Thoracic aorta (tissue), 2 donors: ENCODE measurements around the gene OR2W3. TPM values are rescaled to one million over a fixed set of nuclear protein-coding genes. Genes with fewer than 3 reads are reported as not detected.
A peak's percentile ranks its signal among the peaks of the same experiment; 100 is the strongest.

Experiments used
- ATAC-seq: fragments of 150-250 bp; one replicate; pipeline ENCODE4 v1.8.0; 2017; ENCODE audit warnings: low read depth; ENCODE audit not compliant: insufficient number of reproducible peaks, low FRiP score
- DNase-seq: peaks from one replicate; pipeline ENCODE4 v3.0.0-alpha.2; 2020; ENCODE audit warnings: low spot score
- H3K27ac ChIP-seq, 2 donors: fragments of 200-600 bp; sonication (generic); 1 replicate in 1 of 2; 2 replicates in 1 of 2; pipeline ENCODE4 v1.5.1; 2016; ENCODE audit warnings: mild to moderate bottlenecking in 2 of 2, moderate library complexity in 2 of 2
- H3K27me3 ChIP-seq: fragments of 200-600 bp; sonication (generic); replicated peaks from 2 replicates; pipeline ENCODE4 v1.6.0; 2016; ENCODE audit warnings: mild to moderate bottlenecking; ENCODE audit not compliant: insufficient read depth
- H3K36me3 ChIP-seq: fragments of 200-600 bp; sonication (generic); one replicate; pipeline ENCODE4 v1.5.1; 2016
- H3K4me1 ChIP-seq, 2 donors: fragments of 200-600 bp; sonication (generic); 1 replicate in 1 of 2; 2 replicates in 1 of 2; pipeline versions ENCODE4 v1.5.1 to v1.6.0; 2016; ENCODE audit warnings: low read depth in 2 of 2, mild to moderate bottlenecking in 1 of 2; ENCODE audit not compliant: control insufficient read depth in 1 of 2
- H3K4me3 ChIP-seq: fragments of 200-600 bp; sonication (generic); 2 replicates; pipeline ENCODE4 v1.5.1; 2016; ENCODE audit warnings: mild to moderate bottlenecking
- H3K9me3 ChIP-seq: fragments of 200-600 bp; sonication (generic); 2 replicates; pipeline ENCODE4 v1.5.1; 2016
- total RNA-seq, 2 donors: library from RNA; depleted of rRNA; stranded (reverse); fragments of >200 nt; gene quantifications; one replicate each; pipeline versions ENCODE4 v1.1.0 to v1.2.3, GENCODE V29; 2016
- TF ChIP-seq, protein P1 (sequence below): fragments of 200-600 bp; sonication (generic); IDR thresholded peaks from one replicate; pipeline ENCODE4 v1.5.1; 2019; ENCODE audit warnings: antibody characterized with exemption

The OR2W3 gene
- total RNA-seq, 2 donors from 2014 or later, result not detected

GRCh38 chr1:247905181-247905580 is 9.8 kb downstream of the OR2W3 start:
- H3K4me3 ChIP-seq, result no peak overlapping the region
- DNase-seq (no peak), ATAC-seq (no peak)
- H3K4me1 ChIP-seq, result no peaks in the 10 kb centered on the region
- no peaks in the 10 kb centered on the region for H3K36me3 ChIP-seq
- TF ChIP-seq, protein P1, sequence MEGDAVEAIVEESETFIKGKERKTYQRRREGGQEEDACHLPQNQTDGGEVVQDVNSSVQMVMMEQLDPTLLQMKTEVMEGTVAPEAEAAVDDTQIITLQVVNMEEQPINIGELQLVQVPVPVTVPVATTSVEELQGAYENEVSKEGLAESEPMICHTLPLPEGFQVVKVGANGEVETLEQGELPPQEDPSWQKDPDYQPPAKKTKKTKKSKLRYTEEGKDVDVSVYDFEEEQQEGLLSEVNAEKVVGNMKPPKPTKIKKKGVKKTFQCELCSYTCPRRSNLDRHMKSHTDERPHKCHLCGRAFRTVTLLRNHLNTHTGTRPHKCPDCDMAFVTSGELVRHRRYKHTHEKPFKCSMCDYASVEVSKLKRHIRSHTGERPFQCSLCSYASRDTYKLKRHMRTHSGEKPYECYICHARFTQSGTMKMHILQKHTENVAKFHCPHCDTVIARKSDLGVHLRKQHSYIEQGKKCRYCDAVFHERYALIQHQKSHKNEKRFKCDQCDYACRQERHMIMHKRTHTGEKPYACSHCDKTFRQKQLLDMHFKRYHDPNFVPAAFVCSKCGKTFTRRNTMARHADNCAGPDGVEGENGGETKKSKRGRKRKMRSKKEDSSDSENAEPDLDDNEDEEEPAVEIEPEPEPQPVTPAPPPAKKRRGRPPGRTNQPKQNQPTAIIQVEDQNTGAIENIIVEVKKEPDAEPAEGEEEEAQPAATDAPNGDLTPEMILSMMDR, result no peak
- no peaks in the 10 kb centered on the region for H3K27me3 ChIP-seq
- H3K9me3 ChIP-seq, result no peaks in the 10 kb centered on the region
- no peak overlapping the region for H3K27ac ChIP-seq

DNA sequence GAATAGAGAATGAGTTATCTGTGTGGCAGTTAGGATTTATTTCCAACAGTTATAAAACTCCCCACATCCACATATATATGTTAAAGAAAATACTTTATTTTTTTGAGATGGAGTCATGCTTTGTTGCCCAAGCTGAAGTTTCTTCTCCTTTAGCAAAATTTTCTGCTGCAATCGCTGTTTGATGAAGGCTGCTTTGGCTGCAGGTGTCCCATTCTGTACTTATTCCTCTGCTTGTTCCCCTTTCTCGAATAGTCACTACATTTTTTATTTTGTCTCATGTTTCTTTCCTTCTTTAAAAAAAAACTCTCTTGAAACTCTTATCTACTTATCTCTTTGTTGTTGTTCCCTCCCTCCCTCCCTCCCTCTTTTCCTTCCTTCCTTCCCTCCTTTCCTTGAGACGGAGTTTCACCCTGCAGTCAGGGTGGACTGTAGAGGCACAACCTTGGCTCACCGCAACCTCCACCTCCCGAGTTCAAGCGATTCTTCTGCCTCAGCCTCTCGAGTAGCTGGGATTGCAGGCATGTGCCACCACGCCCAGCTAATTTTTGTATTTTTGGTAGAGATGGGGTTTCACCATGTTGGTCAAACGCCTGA is 10.6 kb downstream of the OR2W3 start:
- no peak overlapping the region for H3K27ac ChIP-seq
- DNase-seq (no peak), ATAC-seq (no peak)
- H3K4me1 ChIP-seq, result no peaks in the 10 kb centered on the region
- H3K27me3 ChIP-seq, result no peaks in the 10 kb centered on the region
- TF ChIP-seq, protein P1, result no peak
- H3K36me3 ChIP-seq, result no peaks in the 10 kb centered on the region
- H3K4me3 ChIP-seq, result peak overlapping the region; percentile 66
- no peaks in the 10 kb centered on the region for H3K9me3 ChIP-seq

GRCh38 chr1:247906504-247907047 is 11.2 kb downstream of the OR2W3 start:
- peak overlapping the region; percentile 66 for H3K4me3 ChIP-seq
- ATAC-seq (no peak), DNase-seq (no peak)
- H3K27ac ChIP-seq, result no peak overlapping the region
- H3K36me3 ChIP-seq, result no peaks in the 10 kb centered on the region
- no peaks in the 10 kb centered on the region for H3K9me3 ChIP-seq
- H3K4me1 ChIP-seq, result no peaks in the 10 kb centered on the region
- TF ChIP-seq, protein P1, result no peak
- no peaks in the 10 kb centered on the region for H3K27me3 ChIP-seq

DNA sequence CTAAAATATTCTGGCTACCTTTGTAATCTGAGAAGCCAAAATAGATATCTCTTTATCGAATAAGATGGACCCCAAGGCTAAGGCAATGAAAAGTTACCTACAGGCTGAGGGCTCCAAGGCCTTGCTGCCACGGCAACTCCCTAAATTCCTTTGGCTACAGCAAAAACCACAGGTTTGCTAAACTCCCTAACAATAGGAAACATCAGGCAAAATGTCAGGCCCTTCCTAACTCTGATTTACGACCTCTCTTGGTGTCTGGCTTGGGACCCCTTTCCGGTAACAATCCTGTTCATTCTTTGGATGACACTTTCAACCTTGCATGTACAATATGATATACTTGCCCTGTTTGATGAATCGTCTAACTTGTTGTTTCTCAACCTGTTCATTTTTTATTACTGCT is 13.4 kb downstream of the OR2W3 start:
- DNase-seq (no peak), ATAC-seq (no peak)
- TF ChIP-seq, protein P1, result no peak
- Histone ChIP-seq H3K27me3 (no peaks in the 10 kb centered on the region), H3K27ac (no peak overlapping the region), H3K36me3 (no peaks in the 10 kb centered on the region), H3K4me3 (no peak overlapping the region), H3K4me1 (no peaks in the 10 kb centered on the region), H3K9me3 (no peaks in the 10 kb centered on the region)

DNA sequence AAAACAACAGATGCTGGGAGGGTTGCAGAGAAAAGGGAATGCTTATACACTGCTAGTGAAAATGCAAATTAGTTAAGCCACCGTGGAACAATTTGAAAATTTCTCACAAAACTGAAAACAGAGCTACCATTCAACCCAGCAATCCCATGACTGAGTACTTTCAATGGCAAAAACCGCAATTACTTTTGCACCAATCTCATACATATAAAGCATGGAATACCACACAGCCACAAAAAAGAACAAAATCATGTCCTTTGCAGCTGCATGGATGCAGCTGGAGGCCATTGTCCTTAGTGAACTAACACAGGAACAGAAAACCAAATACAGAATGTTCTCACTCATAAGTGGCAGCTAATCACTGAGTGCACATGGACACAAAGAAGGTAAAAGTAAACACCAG is 18.4 kb downstream of the OR2W3 start:
- TF ChIP-seq, protein P1, result no peak
- no peaks in the 10 kb centered on the region for H3K9me3 ChIP-seq
- no peaks in the 10 kb centered on the region for H3K27me3 ChIP-seq
- ATAC-seq (no peak), DNase-seq (no peak)
- H3K4me1 ChIP-seq, result no peaks in the 10 kb centered on the region
- no peaks in the 10 kb centered on the region for H3K36me3 ChIP-seq
- H3K27ac ChIP-seq, result no peak overlapping the region
- H3K4me3 ChIP-seq, result no peak overlapping the region
